ENCODE measurements around the gene CXCR6.

CXCR6 gene

DNA sequence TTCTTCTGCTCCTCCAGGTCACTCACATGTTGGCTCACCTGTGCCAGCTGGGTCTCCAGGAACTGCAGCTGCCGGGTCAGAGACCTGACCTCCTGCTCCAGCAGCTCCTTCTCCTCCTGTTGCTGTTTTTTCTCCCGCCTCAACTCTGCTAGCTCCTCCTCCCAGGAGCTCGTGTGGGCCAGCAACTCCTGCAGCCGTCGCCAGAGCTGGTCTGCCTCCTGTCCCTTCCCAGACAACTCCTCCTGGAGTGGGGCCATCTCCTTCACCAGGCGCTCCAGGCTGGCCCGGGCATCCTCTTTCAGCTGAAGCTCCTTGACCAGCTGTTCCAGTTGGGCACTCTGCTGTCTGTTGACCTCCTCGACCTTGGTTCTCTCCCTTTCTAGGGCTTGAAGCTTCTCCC lies 24.5 kb downstream of the CXCR6 start:
- TF ChIP-seq RAD21 (IDR thresholded peaks at IDR 0.05; ENCODE audit: low read depth) (no peak), TEAD4 (IDR thresholded peaks at IDR 0.05) (no peak), EP300 (IDR thresholded peaks at IDR 0.05; ENCODE audit: borderline replicate concordance) (no peak), TAF1 (IDR thresholded peaks at IDR 0.05; ENCODE audit: low read depth) (no peak), CEBPB (IDR thresholded peaks at IDR 0.05) (no peak), ZBTB7A (IDR thresholded peaks at IDR 0.05; ENCODE audit: low read depth) (no peak), NFIC (IDR thresholded peaks at IDR 0.05) (no peak), CREB1 (IDR thresholded peaks at IDR 0.05; ENCODE audit: low read depth) (no peak)
- TF ChIP-seq, protein P1, sequence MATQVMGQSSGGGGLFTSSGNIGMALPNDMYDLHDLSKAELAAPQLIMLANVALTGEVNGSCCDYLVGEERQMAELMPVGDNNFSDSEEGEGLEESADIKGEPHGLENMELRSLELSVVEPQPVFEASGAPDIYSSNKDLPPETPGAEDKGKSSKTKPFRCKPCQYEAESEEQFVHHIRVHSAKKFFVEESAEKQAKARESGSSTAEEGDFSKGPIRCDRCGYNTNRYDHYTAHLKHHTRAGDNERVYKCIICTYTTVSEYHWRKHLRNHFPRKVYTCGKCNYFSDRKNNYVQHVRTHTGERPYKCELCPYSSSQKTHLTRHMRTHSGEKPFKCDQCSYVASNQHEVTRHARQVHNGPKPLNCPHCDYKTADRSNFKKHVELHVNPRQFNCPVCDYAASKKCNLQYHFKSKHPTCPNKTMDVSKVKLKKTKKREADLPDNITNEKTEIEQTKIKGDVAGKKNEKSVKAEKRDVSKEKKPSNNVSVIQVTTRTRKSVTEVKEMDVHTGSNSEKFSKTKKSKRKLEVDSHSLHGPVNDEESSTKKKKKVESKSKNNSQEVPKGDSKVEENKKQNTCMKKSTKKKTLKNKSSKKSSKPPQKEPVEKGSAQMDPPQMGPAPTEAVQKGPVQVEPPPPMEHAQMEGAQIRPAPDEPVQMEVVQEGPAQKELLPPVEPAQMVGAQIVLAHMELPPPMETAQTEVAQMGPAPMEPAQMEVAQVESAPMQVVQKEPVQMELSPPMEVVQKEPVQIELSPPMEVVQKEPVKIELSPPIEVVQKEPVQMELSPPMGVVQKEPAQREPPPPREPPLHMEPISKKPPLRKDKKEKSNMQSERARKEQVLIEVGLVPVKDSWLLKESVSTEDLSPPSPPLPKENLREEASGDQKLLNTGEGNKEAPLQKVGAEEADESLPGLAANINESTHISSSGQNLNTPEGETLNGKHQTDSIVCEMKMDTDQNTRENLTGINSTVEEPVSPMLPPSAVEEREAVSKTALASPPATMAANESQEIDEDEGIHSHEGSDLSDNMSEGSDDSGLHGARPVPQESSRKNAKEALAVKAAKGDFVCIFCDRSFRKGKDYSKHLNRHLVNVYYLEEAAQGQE (IDR thresholded peaks at IDR 0.05; ENCODE audit: low read depth): no peak
- TF ChIP-seq, protein P2, sequence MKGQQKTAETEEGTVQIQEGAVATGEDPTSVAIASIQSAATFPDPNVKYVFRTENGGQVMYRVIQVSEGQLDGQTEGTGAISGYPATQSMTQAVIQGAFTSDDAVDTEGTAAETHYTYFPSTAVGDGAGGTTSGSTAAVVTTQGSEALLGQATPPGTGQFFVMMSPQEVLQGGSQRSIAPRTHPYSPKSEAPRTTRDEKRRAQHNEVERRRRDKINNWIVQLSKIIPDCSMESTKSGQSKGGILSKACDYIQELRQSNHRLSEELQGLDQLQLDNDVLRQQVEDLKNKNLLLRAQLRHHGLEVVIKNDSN (IDR thresholded peaks at IDR 0.05): no peak

DNA sequence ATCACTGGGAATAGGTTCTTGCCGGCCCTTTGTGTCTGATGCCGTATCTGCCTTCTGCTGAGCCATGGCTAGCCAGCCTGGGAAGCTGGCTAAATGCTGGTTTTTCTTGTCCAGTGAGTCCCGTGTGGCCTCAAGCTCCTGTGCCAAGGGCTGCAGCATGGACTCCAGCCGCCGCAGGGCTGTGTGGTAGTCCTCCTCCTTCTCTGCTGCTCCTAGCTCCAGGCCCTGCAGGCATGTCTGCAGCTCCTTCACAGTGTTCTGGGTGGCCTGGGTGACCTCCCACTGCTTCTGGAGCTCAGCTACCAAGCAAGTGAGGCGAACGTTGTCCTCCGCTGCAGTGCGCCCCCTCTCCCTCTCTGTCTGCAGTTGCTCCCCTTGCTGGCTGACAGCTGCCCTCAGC lies 24.9 kb downstream of the CXCR6 start:
- TF ChIP-seq RAD21 (IDR thresholded peaks at IDR 0.05; ENCODE audit: low read depth): no peak
- no peak for TF ChIP-seq CREB1 (IDR thresholded peaks at IDR 0.05; ENCODE audit: low read depth)
- TF ChIP-seq ZBTB7A (IDR thresholded peaks at IDR 0.05; ENCODE audit: low read depth): no peak
- TF ChIP-seq, protein P3, sequence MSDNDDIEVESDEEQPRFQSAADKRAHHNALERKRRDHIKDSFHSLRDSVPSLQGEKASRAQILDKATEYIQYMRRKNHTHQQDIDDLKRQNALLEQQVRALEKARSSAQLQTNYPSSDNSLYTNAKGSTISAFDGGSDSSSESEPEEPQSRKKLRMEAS (IDR thresholded peaks at IDR 0.05): no peak

DNA sequence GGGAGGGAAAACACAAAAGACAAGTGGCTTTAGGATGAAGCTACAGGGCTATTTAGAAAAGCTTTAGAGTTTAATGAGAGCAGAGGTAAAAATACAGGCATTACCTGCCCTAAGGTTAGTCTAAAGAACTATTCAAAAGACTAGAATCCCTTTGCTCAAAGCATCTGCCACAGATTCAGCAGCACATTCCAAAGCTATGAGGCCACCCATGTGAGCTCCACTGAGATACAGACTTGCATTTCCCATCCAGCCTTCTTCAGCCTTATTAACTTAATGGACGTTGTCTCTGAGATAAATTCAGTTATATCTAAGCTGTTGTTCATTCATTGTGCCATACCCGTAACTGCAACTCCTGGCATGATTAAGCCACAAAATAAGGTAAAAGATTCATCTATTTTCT lies 25.4 kb downstream of the CXCR6 start:
- TF ChIP-seq EGR1 (IDR thresholded peaks at IDR 0.05): no peak
- TF ChIP-seq YY1 (IDR thresholded peaks at IDR 0.05; ENCODE audit: low read depth): no peak

DNA sequence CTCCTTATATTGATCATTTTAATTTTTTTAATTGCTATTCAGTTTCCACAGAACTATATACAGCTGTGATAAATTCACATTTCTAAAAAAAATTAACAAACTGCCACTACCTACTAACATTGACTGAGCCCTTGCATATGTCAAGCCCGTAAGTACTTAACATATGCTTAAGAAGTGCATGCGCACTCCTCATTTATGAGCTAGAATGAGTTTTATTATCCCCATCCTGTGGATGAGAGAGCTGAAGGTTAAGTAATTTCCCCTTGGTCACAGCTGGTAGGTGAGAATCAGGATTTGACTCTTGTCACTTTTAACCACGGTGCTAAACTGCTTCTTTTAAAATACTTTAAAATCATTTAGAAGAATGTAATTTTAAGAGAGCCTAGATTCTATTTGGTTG lies 25.9 kb downstream of the CXCR6 start:
- TF ChIP-seq EP300 (IDR thresholded peaks at IDR 0.05; ENCODE audit: borderline replicate concordance): no peak
- no peak for TF ChIP-seq TCF12 (IDR thresholded peaks at IDR 0.05; ENCODE audit: low read depth)
- TF ChIP-seq YY1 (IDR thresholded peaks at IDR 0.05; ENCODE audit: low read depth): no peak
- no peak for TF ChIP-seq CREB1 (IDR thresholded peaks at IDR 0.05; ENCODE audit: low read depth)
- TF ChIP-seq TAF1 (IDR thresholded peaks at IDR 0.05; ENCODE audit: low read depth): no peak
- no peak for TF ChIP-seq RAD21 (IDR thresholded peaks at IDR 0.05; ENCODE audit: low read depth)
- TF ChIP-seq, protein P1 (IDR thresholded peaks at IDR 0.05; ENCODE audit: low read depth): no peak
- TF ChIP-seq NFIC (IDR thresholded peaks at IDR 0.05): no peak
- TF ChIP-seq CEBPB (IDR thresholded peaks at IDR 0.05): no peak
- no peak for TF ChIP-seq ZBTB7A (IDR thresholded peaks at IDR 0.05; ENCODE audit: low read depth)
- TF ChIP-seq TEAD4 (IDR thresholded peaks at IDR 0.05): no peak
- TF ChIP-seq, protein P2 (IDR thresholded peaks at IDR 0.05): no peak
- TF ChIP-seq, protein P3 (IDR thresholded peaks at IDR 0.05): no peak

DNA sequence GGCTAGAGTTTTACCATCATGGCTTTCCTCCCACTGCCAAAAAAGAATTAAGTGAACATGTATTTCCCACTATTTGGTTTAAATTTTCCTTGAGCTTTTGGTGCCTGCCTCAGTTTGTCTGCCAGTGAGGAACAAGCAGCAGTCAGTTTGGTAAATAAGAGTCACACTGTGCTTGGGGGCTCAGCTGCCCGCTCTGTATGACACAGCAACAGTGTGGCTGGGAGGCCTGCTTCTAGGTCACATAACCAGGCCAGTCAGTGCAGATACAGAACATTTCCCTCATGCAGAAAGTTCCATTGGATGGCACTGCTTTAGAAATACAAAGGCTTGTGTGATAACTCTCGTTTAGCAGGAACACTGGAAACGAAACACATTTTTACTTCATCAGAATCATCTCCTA lies 26.7 kb downstream of the CXCR6 start:
- no peak for TF ChIP-seq CEBPB (IDR thresholded peaks at IDR 0.05)
- TF ChIP-seq, protein P3 (IDR thresholded peaks at IDR 0.05): no peak
- no peak for TF ChIP-seq TEAD4 (IDR thresholded peaks at IDR 0.05)
- TF ChIP-seq FOXM1 (IDR thresholded peaks at IDR 0.05; ENCODE audit: borderline replicate concordance, low read depth): no peak
- TF ChIP-seq TAF1 (IDR thresholded peaks at IDR 0.05; ENCODE audit: low read depth): no peak
- TF ChIP-seq, protein P2 (IDR thresholded peaks at IDR 0.05): no peak
- TF ChIP-seq EGR1 (IDR thresholded peaks at IDR 0.05): no peak
- TF ChIP-seq EP300 (IDR thresholded peaks at IDR 0.05; ENCODE audit: borderline replicate concordance): no peak
- no peak for TF ChIP-seq YY1 (IDR thresholded peaks at IDR 0.05; ENCODE audit: low read depth)
- TF ChIP-seq TCF12 (IDR thresholded peaks at IDR 0.05; ENCODE audit: low read depth): no peak
- TF ChIP-seq NFIC (IDR thresholded peaks at IDR 0.05): no peak
- no peak for TF ChIP-seq CREB1 (IDR thresholded peaks at IDR 0.05; ENCODE audit: low read depth)
- TF ChIP-seq ZBTB7A (IDR thresholded peaks at IDR 0.05; ENCODE audit: low read depth): no peak
- TF ChIP-seq RAD21 (IDR thresholded peaks at IDR 0.05; ENCODE audit: low read depth): no peak
- TF ChIP-seq, protein P1 (IDR thresholded peaks at IDR 0.05; ENCODE audit: low read depth): no peak

All from Ishikawa (cell line).